ENCODE results near the gene PRKG1.

PRKG1 gene

DNA sequence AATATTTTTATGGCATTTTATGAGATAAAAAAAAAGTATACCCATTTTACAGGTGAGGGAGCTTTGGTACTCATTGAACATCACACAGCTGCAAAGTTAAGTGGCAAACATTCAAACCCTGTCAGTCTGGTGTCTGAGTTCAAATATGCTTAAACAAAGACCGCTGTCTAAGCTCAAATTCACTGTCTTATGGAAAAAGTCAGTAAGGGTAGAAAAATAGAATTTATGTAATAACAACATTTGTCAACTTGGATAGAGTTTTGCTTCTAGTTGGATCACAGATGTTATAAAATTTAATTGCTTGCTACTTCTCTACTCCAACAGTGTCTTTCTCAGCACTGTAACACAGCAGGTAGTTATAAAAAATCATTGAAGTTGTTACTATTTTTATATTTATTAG, 786.8 kb downstream of the PRKG1 start:
- no peak for FAIRE-seq

DNA sequence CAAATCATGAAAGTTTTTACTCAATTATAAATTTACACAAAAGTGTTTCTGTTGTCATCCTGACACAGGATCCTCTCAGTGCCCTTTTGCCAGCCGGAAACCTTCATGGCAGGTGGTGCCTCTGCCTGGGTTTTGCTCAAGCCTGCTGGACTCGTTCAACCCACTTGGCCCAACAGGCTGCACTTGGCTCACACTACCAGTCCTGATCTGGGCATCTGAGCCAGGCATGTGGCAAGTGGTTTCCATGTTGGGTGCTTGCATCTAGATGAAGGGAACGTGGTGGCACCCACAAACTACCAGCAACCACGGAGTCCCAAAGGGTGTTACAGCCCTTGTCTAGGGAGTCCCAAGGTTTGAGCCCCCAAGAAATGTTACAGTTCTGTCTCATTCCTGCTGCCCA, 787.4 kb downstream of the PRKG1 start:
- FAIRE-seq, result no peak

DNA sequence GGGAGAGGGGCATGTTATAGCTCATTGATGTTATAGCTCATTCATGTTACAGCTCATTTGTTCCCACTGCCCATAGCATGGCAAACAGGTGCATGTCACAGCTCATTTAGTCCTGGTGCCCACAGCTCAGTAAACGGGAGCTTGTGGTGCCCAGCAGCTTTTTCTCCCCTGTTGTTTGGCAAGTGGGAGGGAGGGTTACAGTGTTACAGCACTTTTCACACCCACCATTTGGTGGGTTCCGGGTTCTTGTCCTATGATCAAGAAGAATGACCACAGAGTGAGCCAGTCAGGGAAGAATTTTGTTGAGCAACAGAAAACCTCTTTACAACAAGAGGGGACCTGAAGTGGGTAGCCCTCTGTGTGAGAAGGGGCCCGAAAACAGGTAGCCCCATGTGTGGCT, 787.9 kb downstream of the PRKG1 start:
- FAIRE-seq, result no peak

DNA sequence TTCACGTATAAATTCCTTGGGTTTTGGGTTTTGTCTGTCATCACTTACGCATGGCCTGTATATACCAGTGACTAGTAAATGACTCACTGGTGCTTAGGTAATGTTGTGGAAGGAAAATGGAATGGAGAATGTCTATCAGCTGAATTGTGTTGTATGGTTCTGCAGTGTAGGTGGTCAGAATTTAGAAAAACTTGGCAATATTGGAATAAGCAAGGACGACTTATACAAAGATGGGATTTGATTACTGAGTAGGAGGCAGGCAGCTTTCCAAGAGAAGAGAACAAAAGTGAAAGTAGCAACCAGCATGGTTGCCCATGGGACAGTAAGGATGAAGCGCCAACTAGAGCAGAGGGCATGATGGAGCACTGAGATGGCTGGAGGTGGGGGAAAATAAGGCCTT, 793.7 kb downstream of the PRKG1 start:
- FAIRE-seq, result no peak

DNA sequence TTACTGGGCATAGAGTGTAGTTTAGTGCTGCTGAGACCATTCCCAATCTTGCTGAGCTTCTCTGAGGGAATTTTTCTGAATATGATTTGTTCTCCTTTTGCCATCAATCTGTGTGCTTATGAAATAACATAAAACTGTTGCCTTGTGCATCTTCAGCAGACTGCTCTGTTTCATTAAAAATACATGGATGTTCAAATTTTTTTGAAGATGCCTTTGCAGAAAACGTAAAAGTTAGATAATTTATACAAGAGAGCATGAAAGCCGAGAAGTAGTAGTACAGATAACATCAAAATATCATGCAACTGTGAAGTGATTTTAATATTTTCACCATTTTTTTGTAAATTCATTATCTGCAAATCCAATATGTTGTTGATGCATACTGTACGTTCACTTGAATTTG, 799.8 kb downstream of the PRKG1 start:
- no peak for FAIRE-seq

DNA sequence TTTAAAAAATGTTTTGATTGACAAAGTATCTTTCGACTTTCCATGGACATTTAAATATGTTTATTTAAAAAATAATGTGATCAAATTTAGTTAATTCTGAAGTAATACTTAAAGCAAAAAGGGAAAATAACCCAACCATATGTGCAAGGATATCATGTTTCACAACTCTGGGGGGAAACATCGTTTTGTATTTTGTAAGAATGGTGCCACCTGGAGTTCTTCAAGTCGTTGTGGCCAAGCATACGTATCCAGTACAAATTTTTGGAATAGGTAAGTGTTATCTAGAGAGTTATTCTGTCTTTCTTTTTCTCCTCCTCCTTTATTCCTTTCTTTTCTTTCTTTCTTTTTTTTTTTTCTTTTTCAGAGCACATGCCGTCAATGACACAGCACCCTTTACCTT, 801.3 kb downstream of the PRKG1 start:
- FAIRE-seq, result no peak

DNA sequence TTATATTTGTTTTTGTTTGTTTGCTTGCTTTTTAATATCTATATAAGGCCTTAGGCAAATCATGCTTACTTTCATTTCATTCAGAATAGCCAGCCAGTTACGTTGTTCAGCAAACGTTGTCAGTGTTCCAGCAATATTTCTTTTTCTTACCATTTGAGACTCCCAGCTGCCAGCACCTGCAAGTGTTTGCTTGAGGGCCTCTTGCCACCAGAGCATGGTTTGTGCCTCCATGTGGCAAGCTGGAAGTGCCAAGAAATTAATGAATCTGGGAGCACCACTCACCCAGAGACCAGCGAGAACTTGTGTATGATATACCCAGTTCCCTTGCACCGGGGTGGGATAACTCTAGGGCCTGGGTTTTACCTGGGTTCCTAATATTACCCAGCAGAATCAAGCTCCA, 802.2 kb downstream of the PRKG1 start:
- no peak for FAIRE-seq

DNA sequence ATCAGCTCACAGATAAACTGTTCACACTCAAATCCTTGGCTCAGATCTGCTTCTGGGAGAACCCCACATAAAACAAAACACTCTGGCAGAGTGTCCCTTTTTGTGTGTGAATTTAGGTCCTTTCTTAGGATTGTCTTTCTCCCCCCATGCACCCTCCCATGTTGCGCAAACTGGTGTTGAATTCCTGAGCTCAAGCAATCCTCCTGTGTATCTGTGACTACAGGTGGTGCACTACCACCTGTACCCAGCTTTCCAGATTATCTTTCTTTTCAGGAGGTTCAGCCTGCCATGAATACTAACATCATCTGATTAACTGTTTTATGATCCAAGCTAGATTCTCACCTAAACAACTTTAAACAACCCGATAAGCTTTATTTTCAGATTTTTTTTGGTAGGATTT, 802.7 kb downstream of the PRKG1 start:
- FAIRE-seq, result no peak

DNA sequence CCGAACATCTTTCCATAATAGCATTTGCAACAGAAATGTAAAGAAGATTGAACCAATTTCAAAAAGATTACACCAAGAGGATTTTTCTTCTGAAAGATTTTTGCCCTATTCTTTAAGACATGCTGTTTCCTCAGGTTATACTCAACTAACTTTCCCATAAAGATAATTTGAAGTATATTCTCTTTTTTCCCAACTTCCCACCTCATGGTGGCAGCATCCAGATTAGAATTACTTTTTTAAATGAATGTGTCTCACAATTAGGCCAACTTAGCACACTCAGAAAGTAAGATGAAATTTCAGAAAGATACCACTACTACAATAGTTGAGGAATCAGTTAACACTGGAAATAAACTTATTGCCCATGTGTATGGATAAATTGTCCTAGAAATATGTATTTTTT, 803.3 kb downstream of the PRKG1 start:
- no peak for FAIRE-seq

DNA sequence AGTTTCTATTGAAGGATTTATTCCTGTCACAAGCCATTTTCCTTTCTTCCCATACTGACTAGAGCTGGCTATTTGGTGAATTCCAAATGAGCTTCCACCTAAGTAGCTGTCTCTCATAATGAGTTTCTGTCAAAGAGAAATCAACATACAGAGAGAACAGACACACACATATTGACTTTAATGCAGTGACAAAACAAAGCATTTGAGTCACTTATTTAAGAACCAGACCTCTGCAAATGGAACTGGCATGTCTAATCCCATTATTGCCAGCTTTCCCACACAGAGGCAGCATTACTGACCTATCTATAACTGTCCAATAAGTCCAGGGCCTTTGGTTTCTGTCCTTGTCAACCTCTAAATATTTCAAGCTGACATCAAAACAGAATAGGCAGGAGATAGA, 804.4 kb downstream of the PRKG1 start:
- no peak for FAIRE-seq

DNA sequence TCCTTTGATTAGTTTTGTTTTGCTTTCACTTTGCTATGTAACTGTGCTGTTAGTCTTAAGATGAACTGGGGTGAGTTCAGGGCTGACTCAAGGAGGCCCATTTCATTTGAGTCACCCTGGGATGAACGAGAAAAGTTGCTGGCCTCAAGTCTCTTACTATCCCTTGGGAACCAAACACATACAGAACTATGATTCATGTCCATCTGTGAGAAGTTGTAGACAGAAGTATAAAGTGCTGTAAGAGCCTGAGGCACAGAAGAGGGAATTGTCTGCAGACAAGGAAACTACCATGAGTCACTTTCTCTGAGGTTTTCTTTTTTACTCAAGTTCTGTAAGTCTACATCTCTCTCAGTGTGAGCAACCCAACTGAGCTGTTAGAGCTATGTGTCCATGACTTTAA, 805.0 kb downstream of the PRKG1 start:
- no peak for FAIRE-seq

DNA sequence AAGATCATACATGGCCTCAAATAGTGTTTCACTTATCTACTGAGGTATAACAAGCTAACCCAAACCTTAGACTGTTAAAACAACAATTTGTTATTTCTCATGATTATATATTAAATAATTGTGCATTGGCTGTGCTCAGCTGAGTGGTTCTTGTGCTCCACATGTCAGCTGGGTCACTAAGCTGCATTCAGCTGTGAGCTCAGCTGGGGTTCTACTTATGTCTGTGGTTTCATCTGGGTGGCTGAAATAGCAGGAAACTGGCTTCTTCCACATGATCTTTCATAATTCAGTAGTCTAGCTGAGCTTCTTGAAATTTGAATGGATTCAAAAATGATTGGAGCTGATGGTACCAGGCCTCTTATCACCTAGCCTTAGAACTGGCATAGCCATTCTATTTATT, 806.9 kb downstream of the PRKG1 start:
- FAIRE-seq, result no peak

DNA sequence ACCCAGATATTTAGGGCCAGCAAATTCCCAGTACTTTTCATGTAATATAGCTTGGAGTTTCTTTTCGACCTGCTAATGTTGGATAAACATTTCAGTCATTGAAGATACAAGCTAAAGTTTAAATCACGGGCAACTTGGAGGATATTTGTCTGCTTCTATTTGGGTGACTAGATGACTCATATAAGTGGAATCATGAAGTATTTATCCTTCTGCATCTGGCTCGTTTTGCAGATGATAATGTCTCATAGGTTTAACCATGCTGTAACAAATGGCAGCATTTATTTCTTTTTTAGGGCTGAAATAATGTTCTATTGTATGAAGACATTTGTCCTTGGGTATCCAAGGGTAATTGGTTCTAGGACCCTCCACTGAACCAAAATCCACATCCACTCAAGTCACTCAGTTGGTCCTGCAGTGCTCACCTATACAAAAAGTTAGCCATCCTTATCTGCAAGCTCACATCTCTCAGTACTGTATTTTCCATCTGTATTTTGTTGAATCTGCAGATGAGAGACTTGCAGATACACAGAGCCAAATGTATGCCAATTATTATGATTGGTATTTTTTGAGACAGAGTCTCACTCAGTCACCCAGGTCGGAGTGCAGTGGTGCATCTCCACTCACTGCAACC, 812.3 kb downstream of the PRKG1 start:
- no peak for FAIRE-seq

DNA sequence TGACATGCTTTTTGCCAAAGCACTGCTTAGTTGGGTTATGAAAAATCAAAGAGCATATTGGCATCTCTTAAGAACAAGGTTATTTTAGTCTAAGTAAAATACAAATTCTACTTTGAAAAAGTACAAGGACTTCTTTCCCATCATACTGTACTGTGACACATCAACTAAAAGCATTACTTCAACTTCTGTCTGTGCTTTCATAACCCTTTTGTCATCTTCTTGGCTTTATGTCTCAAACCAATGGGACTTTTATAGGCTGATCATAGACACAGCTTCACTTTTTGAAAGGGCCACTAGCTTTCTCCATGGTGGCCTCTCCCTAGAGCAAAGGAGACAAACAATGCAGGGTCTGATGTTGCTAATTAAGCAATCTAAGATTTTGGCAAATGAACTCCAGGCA, 814.0 kb downstream of the PRKG1 start:
- no peak for FAIRE-seq

DNA sequence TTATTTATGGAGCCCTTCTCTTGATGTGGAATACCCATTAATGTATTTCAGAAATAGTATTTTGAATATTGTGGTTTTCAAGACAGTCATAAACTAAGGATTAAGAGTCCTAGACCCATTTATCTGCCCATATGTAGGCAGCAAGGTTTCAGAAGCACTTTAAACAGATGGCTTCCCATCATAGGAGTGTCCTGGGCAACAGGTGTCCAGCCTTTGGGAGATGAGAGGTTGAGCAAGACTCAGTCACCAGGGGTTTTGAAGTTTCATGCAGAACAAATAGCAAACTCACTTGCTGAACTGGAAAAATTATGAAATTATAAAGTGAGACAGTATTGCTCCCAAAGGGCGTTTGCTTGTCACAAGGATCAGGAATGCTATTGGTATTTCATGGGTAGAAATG, 818.0 kb downstream of the PRKG1 start:
- FAIRE-seq, result no peak

DNA sequence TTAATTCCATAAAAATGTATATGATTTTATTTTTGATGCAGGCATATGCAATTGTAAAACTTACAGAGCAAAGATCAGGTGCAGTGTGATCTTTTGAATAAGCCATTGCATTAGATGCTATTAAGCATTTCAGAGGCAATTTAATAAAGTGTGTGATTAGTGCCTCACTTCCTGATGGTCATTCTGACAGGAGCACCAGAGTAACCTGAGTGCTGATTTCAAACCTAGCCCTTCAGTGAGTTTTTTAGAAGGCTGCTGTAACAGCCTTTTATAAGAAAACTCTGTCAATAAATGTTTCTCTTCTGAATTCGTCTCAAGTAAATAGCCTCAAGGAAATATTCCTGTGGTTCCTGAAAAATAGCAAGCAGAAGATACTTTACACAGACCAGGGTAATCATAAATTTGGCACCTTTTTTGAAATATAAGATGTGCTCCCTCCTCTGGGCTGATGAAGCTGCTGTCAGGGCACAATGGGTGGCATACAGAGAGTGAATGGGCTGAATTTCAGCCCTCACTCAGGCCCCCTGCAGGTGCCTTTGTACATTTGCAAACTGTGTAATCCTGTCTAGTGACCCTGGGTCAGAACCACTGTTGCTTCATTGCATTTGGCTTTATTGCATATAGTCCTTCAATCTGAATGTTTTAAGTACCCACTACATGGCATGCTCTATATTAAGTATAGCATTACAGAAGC, 818.8 kb downstream of the PRKG1 start:
- no peak for FAIRE-seq

DNA sequence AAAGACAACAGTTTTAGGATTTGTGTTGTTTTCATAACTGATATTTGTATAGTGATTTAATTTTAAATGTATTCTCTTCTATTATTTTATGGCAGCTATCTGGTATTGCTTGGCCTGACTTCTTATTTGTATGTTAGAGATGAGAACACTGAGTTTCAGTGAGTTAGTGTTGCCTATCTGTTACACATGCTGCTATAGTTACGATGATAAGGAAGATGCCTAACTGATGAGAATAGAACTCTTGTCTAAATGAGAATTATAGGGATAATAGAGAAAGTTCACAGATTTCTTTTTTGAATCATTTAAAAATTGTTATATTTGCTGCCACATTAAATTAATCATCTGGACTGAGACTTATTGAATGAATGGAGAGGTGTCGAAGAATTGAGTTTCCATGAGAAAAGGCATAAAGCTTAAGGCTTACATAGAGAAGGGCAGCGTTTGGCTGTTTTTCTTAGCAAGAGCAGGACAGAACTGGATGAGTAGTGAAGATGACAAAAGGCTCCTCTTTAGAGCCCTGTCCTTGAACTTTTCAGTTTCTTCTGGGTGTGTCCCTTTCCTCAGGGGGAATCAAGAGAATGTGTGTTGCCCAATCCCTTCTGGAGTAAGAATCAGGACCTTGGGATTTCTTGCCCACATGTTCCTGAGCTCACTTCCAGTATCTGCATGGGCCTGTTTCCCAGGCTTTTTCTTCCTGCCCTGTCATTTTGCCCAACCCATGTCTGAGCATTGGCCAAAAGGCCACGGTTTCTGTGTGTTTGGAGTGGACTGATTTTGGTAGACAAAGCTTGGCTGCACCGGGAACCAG, 820.7 kb downstream of the PRKG1 start:
- FAIRE-seq, result no peak

DNA sequence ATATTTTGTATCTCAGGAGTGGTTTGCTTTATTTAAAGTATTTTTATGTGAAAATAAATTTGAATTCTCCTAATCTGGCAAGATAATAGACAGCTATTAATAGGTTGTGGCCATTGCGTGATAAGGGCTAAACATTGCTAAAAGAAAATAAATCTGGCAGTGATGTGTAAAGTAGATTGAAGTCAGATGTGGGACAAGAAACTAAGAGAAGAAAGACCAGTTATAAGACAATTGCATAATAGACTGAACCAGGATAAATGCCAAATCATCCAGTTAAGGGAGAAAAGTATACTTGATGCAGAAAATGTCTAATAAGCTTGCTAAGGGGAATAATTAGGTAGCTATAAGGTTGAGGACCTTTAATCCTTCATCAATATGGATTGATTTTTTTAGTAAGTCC, 822.6 kb downstream of the PRKG1 start:
- no peak for FAIRE-seq

DNA sequence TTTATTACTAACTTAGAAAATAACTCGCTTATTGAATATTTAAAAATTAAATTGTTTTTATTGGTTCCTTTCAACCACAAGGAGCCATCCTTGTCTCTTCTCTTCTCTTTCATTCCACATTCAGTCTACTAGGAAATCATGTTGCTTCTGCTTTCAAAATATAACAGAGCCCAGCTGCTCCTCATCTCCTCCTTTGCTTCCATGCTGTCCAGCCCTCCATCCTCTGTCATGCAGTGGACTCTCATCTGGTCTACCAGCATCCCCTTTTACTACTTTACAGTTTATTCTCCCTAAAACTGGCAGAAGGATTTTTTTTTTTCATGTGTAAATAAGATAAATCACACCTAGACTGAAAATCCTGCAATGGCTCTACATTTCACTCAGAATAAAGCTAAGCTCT, 823.3 kb downstream of the PRKG1 start:
- FAIRE-seq, result no peak

DNA sequence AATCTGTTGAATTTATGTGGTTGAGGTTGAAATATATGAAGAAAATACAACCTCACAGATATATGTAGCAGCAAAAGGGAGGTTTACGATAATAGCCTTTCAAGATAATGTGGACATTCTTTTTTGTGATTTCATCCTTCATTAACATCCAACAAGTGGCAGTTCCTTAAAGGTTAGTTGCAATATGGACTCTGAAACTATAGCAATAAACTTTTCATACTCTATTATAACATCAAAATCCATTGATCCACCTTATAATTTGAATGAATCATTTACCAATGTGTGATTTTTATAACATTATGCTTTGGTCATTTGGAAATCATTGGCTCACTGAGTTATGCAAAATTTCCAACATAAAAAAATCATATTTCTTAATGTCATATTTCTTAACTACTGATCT, 825.9 kb downstream of the PRKG1 start:
- FAIRE-seq, result peak; percentile 82

DNA sequence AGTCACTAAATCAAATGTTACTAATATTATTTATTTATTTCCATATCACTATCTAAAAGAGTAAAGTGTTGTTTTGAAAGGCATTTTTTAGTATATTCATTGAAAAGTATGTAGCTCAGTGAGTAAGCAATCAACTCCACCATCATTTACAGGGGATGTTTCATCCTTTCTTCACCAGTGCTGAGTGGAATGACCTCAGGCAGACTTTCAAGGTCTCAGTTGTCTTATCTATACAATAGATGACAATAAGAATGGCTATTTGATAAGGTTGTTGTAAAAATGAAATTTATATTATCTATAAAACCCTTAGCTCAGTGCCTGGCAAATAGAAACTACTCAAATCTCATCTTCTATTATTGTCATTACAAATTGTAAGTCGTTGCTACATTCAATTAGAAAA, 829.4 kb downstream of the PRKG1 start:
- no peak for FAIRE-seq

DNA sequence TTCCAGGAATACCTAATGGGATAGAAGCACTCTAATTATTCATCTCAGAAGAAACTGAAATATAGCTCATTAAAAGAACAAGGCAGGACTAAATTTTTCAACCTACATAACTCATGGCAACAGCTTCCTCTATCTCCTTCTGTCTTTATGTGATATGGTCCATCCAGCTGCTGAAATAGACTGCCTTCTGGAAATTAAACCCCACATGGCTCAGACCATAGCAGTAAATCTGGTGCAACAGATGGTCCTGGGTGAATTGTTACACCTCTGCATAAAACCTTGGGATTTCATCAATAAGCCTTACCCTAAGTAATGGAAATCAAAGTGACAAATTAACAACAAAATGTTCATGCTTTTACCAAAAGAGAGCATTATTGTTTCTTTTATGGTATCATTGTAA, 830.7 kb downstream of the PRKG1 start:
- FAIRE-seq, result no peak

DNA sequence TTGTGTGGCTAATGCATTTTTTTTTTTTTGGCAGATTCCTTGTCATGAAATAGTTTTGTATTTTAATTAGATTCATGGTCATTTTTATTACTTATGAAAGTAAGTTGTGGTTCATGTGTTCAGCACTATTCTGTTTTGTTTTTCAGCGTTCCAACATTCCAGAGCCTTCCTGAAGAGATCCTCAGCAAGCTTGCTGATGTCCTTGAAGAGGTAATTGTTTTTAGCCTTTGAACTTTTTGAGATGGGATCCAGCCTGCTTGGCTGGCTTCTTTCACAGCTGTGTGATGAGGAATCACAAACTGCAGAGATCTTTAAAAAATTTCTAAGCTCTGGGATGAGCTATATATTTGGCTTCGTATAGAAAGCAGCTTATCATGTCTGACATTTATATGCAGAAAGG, 833.1 kb downstream of the PRKG1 start:
- FAIRE-seq, result no peak

DNA sequence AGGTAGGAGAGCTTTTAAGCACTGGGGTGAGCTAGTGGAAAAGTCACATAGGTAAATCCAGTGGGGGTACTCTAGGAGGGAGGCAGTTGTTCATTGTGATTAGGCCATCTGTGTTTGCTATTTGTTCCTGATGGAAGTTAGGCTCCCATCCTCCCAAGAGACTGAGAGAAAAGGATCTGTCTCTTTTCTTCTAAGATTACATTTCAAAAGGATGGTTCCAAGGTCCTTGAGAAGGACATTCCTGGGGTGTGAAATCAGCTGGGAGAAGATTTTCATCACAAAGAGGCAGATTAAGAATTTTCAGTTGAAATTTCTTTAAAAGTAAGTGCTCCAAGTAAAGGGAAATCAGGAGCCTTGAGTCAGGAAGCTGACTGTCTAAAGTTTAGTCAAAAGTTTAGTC, 835.9 kb downstream of the PRKG1 start:
- no peak for FAIRE-seq

Data from colon (tissue), 2 donors.